HEK293 (cell line): Measurements from ENCODE around the gene ZNF483.

Experiments
- CTCF ChIA-PET: fragments of 350-600 bp; formaldehyde crosslinking; extraction: SDS; loops from one replicate; lab custom pipeline; 2021; ENCODE audit warnings: antibody characterized with exemption; lab: Yijun Ruan, JAX
- POLR2A ChIA-PET: fragments of 300-600 bp; formaldehyde crosslinking; extraction: SDS; loops from one replicate; lab custom pipeline; 2020; ENCODE audit warnings: antibody characterized with exemption, inconsistent platforms; lab: Yijun Ruan, JAX
- H3K27ac ChIP-seq: fragments of 200-500 bp; sonication (Bioruptor generic); 2 replicates; pipeline ENCODE4 v1.5.1; 2014; ENCODE audit warnings: low read depth, low read length, control low read depth, inconsistent platforms; ENCODE audit errors: extremely low read depth
- H3K36me3 ChIP-seq, 2 experiments: fragments of 200-500 bp in 1 of 2; sonication (Bioruptor generic) in 1 of 2; 1 replicate in 1 of 2; 2 replicates in 1 of 2; pipeline ENCODE4 v1.5.1; 2014 to 2017; ENCODE audit warnings: inconsistent platforms in 2 of 2, low read length in 2 of 2; ENCODE audit not compliant: control insufficient read depth in 2 of 2, insufficient read depth in 1 of 2
- H3K4me1 ChIP-seq: fragments of 200-500 bp; sonication (Bioruptor generic); 2 replicates; pipeline ENCODE4 v1.5.1; 2014; ENCODE audit warnings: mild to moderate bottlenecking, low read length, inconsistent platforms; ENCODE audit not compliant: control insufficient read depth, insufficient read depth
- H3K4me3 ChIP-seq: 2 replicates; pipeline ENCODE4 v1.5.1; 2011; ENCODE audit warnings: low read depth, mild to moderate bottlenecking, control low read depth, low read length, moderate library complexity
- H3K9me3 ChIP-seq: fragments of 200-500 bp; sonication (Bioruptor generic); 2 replicates; pipeline ENCODE4 v1.5.1; 2014; ENCODE audit warnings: low read depth, low read length, inconsistent platforms; ENCODE audit not compliant: control insufficient read depth, insufficient read depth
- EGR2 ChIP-seq: fragments of 450-650 bp; formaldehyde crosslinking; IDR thresholded peaks from 2 replicates; pipeline ENCODE4 v1.5.1; 2016; ENCODE audit warnings: low read depth, missing biosample characterization, missing genetic modification characterization
- HOXA7 ChIP-seq: sonication (generic); formaldehyde crosslinking; IDR thresholded peaks from 2 replicates; pipeline ENCODE4 v1.8.1; 2022; ENCODE audit warnings: missing genetic modification reagents, borderline replicate concordance
- IKZF3 ChIP-seq: fragments of 450-650 bp; IDR thresholded peaks from 2 replicates; pipeline ENCODE4 v1.5.0; 2018; ENCODE audit warnings: missing biosample characterization, mild to moderate bottlenecking, missing genetic modification characterization, moderate library complexity
- KLF1 ChIP-seq: fragments of 450-650 bp; formaldehyde crosslinking; IDR thresholded peaks from 2 replicates; pipeline ENCODE4 v1.5.1; 2016; ENCODE audit warnings: missing biosample characterization, missing genetic modification characterization
- KLF17 ChIP-seq: fragments of 450-650 bp; formaldehyde crosslinking; IDR thresholded peaks from 2 replicates; pipeline ENCODE4 v1.5.1; 2016; ENCODE audit warnings: missing biosample characterization, missing genetic modification characterization
- MYNN ChIP-seq: fragments of 450-650 bp; formaldehyde crosslinking; IDR thresholded peaks from 2 replicates; pipeline ENCODE4 v1.5.1; 2016; ENCODE audit warnings: missing biosample characterization, missing genetic modification characterization, borderline replicate concordance
- SCRT1 ChIP-seq: fragments of 450-650 bp; formaldehyde crosslinking; IDR thresholded peaks from 2 replicates; pipeline ENCODE4 v1.5.1; 2016; ENCODE audit warnings: missing biosample characterization, missing genetic modification characterization, borderline replicate concordance
- SP2 ChIP-seq: fragments of 450-650 bp; formaldehyde crosslinking; IDR thresholded peaks from 2 replicates; pipeline ENCODE4 v1.5.1; 2016; ENCODE audit warnings: missing biosample characterization, missing genetic modification characterization
- ZBTB17 ChIP-seq: fragments of 450-650 bp; formaldehyde crosslinking; IDR thresholded peaks from 2 replicates; pipeline ENCODE4 v1.5.1; 2016; ENCODE audit warnings: missing biosample characterization, missing genetic modification characterization
- ZBTB20 ChIP-seq: fragments of 450-650 bp; formaldehyde crosslinking; IDR thresholded peaks from 2 replicates; pipeline ENCODE4 v1.5.1; 2016; ENCODE audit warnings: missing biosample characterization, missing genetic modification characterization
- ZBTB26 ChIP-seq: fragments of 450-650 bp; formaldehyde crosslinking; optimal IDR thresholded peaks from 2 replicates; pipeline ENCODE3; 2016; ENCODE audit warnings: missing biosample characterization, mild to moderate bottlenecking, missing genetic modification characterization
- ZBTB8A ChIP-seq: fragments of 450-650 bp; formaldehyde crosslinking; IDR thresholded peaks from 2 replicates; pipeline ENCODE4 v1.5.1; 2016; ENCODE audit warnings: missing biosample characterization, missing genetic modification characterization
- ZFHX2 ChIP-seq: fragments of 450-650 bp; formaldehyde crosslinking; conservative IDR thresholded peaks from 2 replicates; pipeline ENCODE4 v1.5.1; 2016; ENCODE audit warnings: missing biosample characterization, missing genetic modification characterization
- ZNF146 ChIP-seq: fragments of 450-650 bp; formaldehyde crosslinking; IDR thresholded peaks from 2 replicates; pipeline ENCODE4 v1.5.1; 2016; ENCODE audit warnings: missing biosample characterization, missing genetic modification characterization
- ZNF148 ChIP-seq: fragments of 450-650 bp; formaldehyde crosslinking; IDR thresholded peaks from 2 replicates; pipeline ENCODE4 v1.5.0; 2017; ENCODE audit warnings: missing biosample characterization, missing genetic modification characterization, borderline replicate concordance
- ZNF16 ChIP-seq: fragments of 450-650 bp; formaldehyde crosslinking; IDR thresholded peaks from 2 replicates; pipeline ENCODE4 v1.5.1; 2016; ENCODE audit warnings: low read depth, missing biosample characterization, missing genetic modification characterization
- ZNF324 ChIP-seq: fragments of 450-650 bp; formaldehyde crosslinking; IDR thresholded peaks from 2 replicates; pipeline ENCODE4 v1.5.1; 2016; ENCODE audit warnings: missing biosample characterization, missing genetic modification characterization
- ZNF335 ChIP-seq: fragments of 450-650 bp; formaldehyde crosslinking; conservative IDR thresholded peaks from 2 replicates; pipeline ENCODE4 v1.5.1; 2016; ENCODE audit warnings: missing biosample characterization, missing genetic modification characterization
- ZNF341 ChIP-seq: fragments of 450-650 bp; formaldehyde crosslinking; IDR thresholded peaks from 2 replicates; pipeline ENCODE4; 2016; ENCODE audit warnings: low read depth, missing biosample characterization, missing genetic modification characterization
- ZNF366 ChIP-seq: fragments of 450-650 bp; formaldehyde crosslinking; conservative IDR thresholded peaks from 2 replicates; pipeline ENCODE4 v1.5.1; 2016; ENCODE audit warnings: missing biosample characterization, missing genetic modification characterization
- ZNF398 ChIP-seq: fragments of 450-650 bp; formaldehyde crosslinking; IDR thresholded peaks from 2 replicates; pipeline ENCODE4 v1.5.1; 2017; ENCODE audit warnings: missing biosample characterization, missing genetic modification characterization
- ZNF488 ChIP-seq: fragments of 450-650 bp; formaldehyde crosslinking; IDR thresholded peaks from 2 replicates; pipeline ENCODE4 v1.5.1; 2016; ENCODE audit warnings: missing biosample characterization, missing genetic modification characterization
- ZNF580 ChIP-seq: fragments of 450-650 bp; formaldehyde crosslinking; IDR thresholded peaks from 2 replicates; pipeline ENCODE4 v1.5.1; 2016; ENCODE audit warnings: missing biosample characterization, missing genetic modification characterization
- ZNF600 ChIP-seq: fragments of 450-650 bp; formaldehyde crosslinking; IDR thresholded peaks from 2 replicates; pipeline ENCODE4 v1.5.1; 2016; ENCODE audit warnings: missing biosample characterization, missing genetic modification characterization
- ZNF610 ChIP-seq: fragments of 450-650 bp; formaldehyde crosslinking; IDR thresholded peaks from 2 replicates; pipeline ENCODE4 v1.5.1; 2016; ENCODE audit warnings: missing biosample characterization, missing genetic modification characterization, borderline replicate concordance
- ZNF701 ChIP-seq: fragments of 450-650 bp; formaldehyde crosslinking; IDR thresholded peaks from 2 replicates; pipeline ENCODE4 v1.5.1; 2016; ENCODE audit warnings: missing biosample characterization, missing genetic modification characterization
- ZNF76 ChIP-seq: fragments of 450-650 bp; formaldehyde crosslinking; IDR thresholded peaks from 2 replicates; pipeline ENCODE4; 2016; ENCODE audit warnings: low read depth, missing biosample characterization, missing genetic modification characterization, borderline replicate concordance

The ZNF483 gene

GRCh38 chr9:111599092-111599954 lies 74.3 kb downstream of the ZNF483 start, which contains the start of gene PTGR1:
Gene PTGR1 (minus strand): TSS chr9:111599647. CDS start chr9:111597422, 2,225 bp downstream.
- peaks cover 5% of the 10 kb centered on the region; the same call in 1 of the 2 replicates for H3K4me1 ChIP-seq
- no peaks in the 10 kb centered on the region for H3K9me3 ChIP-seq
- H3K27ac ChIP-seq: no peak within 1 kb of the TSS; the same call in 1 of the 2 replicates
- ChIA-PET POLR2A (interaction anchor here (0.6 to 2.0 kb wide), 8 partner anchors 11 to 454 kb away, joined by 3 to 15 read pairs (median 4); partner anchors contain the start of genes DNAJC25 and GNG10), CTCF (interaction anchor here (0.9 to 2.0 kb wide), 10 partner anchors 9 to 160 kb away, joined by 3 to 18 read pairs (median 4); no protein-coding TSS in a partner anchor)
- H3K4me3 ChIP-seq: peak within 1 kb of the TSS; percentile 61
- H3K36me3 ChIP-seq: peaks cover 0 to 18% of the 10 kb centered on the region in 2 experiments; a peak in 2 of 3 replicates
- TF ChIP-seq EGR2 (tag by site-specific recombination) (0 out of 2 replicates have a peak, but pooled peaks have one; percentile 29), ZNF146 (no peak), SCRT1 (tag by site-specific recombination) (no peak), ZNF600 (no peak), MYNN (no peak), HOXA7 (CRISPR knock-in tag) (no peak), ZNF701 (tag by site-specific recombination) (no peak), ZFHX2 (tag by site-specific recombination) (peak; percentile 63), ZBTB26 (tag by site-specific recombination) (peak; percentile 39), ZNF16 (no peak), ZNF610 (no peak), ZNF335 (tag by site-specific recombination) (peak; percentile 82), ZNF341 (tag by site-specific recombination) (peak; percentile 60; the same call in 1 of the 2 replicates), ZNF76 (tag by site-specific recombination) (peak; percentile 74), ZNF398 (tag by site-specific recombination) (peak; percentile 18; the same call in 1 of the 2 replicates), ZNF488 (tag by site-specific recombination) (no peak), SP2 (tag by site-specific recombination) (peak; percentile 73), ZBTB20 (tag by site-specific recombination) (peak; percentile 47; the same call in 1 of the 2 replicates), ZNF580 (no peak), KLF17 (tag by site-specific recombination) (no peak), IKZF3 (tag by site-specific recombination) (peak; percentile 82), ZNF148 (no peak), ZNF324 (tag by site-specific recombination) (no peak), ZNF366 (peak; percentile 25; the same call in 1 of the 2 replicates), KLF1 (tag by site-specific recombination) (no peak), ZBTB8A (tag by site-specific recombination) (peak; percentile 41; the same call in 1 of the 2 replicates), ZBTB17 (tag by site-specific recombination) (no peak)
